ENCODE measurements around the gene MVB12B.
"Not testable (repeated sequence)": the region's sequence is repeated elsewhere in the genome, so short reads cannot be mapped to it uniquely, and the experiment has no call there.

Gene MVB12B

DNA sequence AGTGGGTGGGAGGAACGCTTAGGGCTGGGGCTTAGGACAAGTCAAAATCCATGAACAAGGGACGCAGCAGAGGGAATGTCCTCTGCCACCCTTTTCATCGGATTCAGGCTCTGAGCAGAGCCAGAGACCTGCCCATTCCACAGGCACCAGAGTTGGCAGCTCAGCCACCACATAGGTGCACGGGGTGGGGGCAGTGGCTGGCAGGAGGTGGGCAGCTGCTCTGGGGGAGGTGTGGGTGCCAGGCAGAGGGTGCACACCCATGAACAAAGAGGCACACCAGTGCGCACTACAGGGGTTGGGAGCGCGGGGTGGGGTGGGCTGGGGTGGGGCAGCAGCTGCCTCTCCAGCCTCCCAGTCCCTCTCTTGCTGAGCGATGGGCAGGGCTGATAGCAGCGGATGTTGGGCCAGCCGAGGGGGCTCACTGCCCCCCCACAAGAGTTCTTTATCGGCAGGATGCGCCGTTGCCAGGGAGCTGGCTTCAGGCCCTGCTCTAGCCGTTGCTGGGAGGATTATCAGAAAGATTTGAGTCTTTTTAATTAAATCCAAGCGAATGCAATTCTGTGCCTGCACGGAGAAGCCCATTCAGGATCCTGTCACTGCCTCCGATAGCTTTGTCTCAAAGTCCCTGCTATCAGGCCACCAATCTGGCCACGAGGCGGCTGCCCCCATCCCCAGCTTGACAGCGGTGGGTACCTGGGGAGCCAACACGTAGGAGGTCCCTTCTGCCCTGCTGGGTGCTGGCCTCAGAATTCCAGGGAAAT lies 222.8 kb downstream of the MVB12B start:
- in situ Hi-C loops (cut with HindIII; ENCODE audit: low sequenced_read_pairs), result no loop called here
- TF ChIP-seq, protein P1, sequence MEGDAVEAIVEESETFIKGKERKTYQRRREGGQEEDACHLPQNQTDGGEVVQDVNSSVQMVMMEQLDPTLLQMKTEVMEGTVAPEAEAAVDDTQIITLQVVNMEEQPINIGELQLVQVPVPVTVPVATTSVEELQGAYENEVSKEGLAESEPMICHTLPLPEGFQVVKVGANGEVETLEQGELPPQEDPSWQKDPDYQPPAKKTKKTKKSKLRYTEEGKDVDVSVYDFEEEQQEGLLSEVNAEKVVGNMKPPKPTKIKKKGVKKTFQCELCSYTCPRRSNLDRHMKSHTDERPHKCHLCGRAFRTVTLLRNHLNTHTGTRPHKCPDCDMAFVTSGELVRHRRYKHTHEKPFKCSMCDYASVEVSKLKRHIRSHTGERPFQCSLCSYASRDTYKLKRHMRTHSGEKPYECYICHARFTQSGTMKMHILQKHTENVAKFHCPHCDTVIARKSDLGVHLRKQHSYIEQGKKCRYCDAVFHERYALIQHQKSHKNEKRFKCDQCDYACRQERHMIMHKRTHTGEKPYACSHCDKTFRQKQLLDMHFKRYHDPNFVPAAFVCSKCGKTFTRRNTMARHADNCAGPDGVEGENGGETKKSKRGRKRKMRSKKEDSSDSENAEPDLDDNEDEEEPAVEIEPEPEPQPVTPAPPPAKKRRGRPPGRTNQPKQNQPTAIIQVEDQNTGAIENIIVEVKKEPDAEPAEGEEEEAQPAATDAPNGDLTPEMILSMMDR (IDR thresholded peaks at IDR 0.05; ENCODE audit: low read depth, low read length, missing control alignments), result no peak
- DNase-seq (ENCODE audit: low read depth), result no peak
- no peak overlapping the region for H3K4me3 ChIP-seq (ENCODE audit: low read depth, low read length)

DNA sequence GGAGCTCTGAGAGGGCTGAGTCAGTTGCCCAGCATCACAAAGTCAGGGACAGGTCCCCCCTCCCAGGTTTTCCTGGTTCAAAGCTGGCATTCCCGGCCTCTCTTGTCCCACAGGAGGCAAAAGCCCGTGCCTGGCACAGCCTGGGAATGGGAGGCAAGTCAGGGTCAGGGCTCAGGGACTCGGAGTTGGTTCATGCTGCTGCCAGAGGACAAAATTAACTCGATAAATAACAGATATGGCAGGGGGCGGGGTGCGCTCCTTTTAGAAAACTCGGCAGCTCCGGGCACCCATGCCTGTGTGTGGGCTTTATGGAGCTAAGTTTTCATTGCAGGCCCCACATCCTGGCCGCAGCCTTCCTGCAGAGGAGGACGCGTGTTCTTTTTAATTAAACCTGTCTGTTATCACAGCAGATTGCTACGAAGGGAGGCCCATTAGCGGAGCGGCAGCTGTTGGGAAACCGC lies 224.3 kb downstream of the MVB12B start:
- DNase-seq (ENCODE audit: low read depth), result no peak
- in situ Hi-C loops (cut with HindIII; ENCODE audit: low sequenced_read_pairs), result no loop called here
- TF ChIP-seq, protein P1 (IDR thresholded peaks at IDR 0.05; ENCODE audit: low read depth, low read length, missing control alignments), result no peak
- H3K4me3 ChIP-seq (ENCODE audit: low read depth, low read length), result no peak overlapping the region

DNA sequence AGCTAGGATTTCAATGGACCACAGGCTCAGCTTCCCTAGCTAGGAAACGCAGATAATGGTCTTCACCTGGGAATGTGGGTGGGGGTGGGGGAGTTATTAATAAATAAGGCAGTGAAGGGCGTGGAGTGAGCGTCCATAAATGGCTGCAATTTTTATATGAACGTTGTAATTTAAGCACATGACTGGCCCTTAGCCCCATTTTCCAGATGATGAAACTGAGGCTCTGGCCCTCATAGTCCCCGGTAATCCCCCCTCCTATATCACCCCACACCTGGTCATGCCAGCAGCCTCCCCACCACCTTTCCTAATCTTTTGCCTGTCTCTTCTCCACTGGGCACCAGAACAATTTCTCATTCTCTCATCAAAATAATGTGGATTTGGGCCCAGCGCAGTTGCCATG lies 225.2 kb downstream of the MVB12B start:
- no peak for DNase-seq (ENCODE audit: low read depth)
- TF ChIP-seq, protein P1 (IDR thresholded peaks at IDR 0.05; ENCODE audit: low read depth, low read length, missing control alignments), result no peak
- H3K4me3 ChIP-seq (ENCODE audit: low read depth, low read length), result no peak overlapping the region
- in situ Hi-C loops (cut with HindIII; ENCODE audit: low sequenced_read_pairs), result no loop called here

DNA sequence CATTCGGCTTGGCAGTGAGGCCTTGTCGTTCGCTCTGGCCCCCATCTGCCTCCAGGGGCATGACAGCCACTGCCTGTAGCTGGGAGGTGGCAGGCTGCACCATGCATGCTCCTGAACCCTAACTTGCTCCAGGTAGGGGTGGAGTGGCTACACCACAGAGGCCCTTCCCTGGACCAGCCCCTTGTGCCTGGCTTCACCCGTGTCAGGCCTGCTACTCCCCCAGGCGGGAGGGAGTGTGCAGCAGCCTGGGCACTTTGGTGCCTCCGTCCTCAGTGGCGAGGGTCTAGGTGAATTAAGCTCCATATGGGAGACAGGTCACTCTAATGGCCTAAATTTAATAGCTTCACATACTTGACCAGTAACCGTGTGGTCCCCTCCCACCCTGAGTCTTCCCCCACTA lies 227.7 kb downstream of the MVB12B start:
- in situ Hi-C loops (cut with HindIII; ENCODE audit: low sequenced_read_pairs), result no loop called here
- TF ChIP-seq, protein P1 (IDR thresholded peaks at IDR 0.05; ENCODE audit: low read depth, low read length, missing control alignments), result no peak
- DNase-seq (ENCODE audit: low read depth), result no peak
- no peak overlapping the region for H3K4me3 ChIP-seq (ENCODE audit: low read depth, low read length)

DNA sequence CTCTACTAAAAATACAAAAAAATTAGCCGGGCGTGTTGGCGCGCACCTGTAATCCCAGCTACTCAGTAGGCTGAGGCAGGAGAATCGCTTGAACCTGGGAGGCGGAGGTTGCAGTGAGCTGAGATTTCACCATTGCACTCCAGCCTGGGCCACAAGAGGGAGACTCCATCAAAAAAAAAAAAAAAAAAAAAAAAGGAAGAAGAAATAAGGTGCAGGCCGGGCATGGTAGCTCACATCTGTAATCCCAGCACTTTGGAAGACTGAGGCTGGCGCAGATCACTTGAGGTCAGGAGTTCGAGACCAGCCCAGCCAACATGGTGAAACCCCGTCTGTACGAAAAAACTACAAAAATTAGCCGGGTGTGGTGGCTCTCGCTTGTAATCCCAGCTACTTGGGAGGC lies 228.8 kb downstream of the MVB12B start:
- in situ Hi-C loops (cut with HindIII; ENCODE audit: low sequenced_read_pairs); H3K4me3 ChIP-seq (ENCODE audit: low read depth, low read length); DNase-seq (ENCODE audit: low read depth): not testable (repeated sequence)
- TF ChIP-seq, protein P1 (IDR thresholded peaks at IDR 0.05; ENCODE audit: low read depth, low read length, missing control alignments), result peak; percentile 26

All from astrocyte of the cerebellum (primary cell).